Measurements from ENCODE around the gene P3H2.
"Not testable (repeated sequence)": the region's sequence is repeated elsewhere in the genome, so short reads cannot be mapped to it uniquely, and the experiment has no call there.

The P3H2 gene

DNA sequence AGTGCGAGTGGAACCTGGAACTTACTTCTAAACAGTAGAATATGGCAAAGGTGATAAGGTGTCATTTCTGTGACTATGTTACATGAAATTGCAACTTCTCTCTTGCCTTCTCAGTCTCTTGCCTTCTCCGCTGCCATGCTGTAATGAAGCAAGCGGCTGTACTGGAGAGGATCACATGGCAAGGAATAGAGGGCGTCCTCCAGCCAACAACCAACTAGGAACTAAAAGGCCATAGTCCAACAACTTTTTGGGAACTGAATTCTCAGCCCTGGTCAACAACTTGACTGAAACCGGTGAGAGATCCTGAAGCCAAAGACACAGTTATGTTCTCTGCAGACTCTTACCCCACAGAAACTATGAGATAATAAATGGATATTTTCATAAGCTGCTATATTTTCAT is 143.5 kb downstream of the P3H2 start:
- no peak for DNase-seq

- DNase-seq = no peak
Observed at GRCh38 chr3:189975391-189975990, 145.2 kb downstream of the P3H2 start.

GRCh38 chr3:189974359-189974758 is 146.3 kb downstream of the P3H2 start:
- no peak for DNase-seq

- DNase-seq = no peak
Observed at GRCh38 chr3:189967254-189967865, 153.3 kb downstream of the P3H2 start.

DNA sequence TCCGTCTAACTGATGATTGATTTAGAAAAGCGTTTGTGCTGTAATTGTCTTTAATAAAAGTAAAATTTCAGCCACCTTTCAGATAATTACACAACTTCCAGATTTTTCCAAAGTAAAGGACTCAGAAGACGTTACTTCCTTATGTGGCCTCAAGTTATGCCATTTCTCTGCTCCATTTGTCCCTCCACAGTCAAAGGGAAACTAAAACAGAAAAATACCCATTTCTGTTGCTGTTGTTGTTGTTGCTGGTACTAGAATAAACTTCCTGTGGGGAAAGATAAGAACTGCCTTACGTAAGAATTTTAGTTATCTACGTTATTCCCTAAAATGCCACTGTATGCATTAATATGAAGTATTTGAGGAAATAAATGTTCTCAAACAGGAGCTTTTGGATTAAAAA is 153.9 kb downstream of the P3H2 start:
- no peak for DNase-seq

- DNase-seq = no peak
Observed at GRCh38 chr3:189964623-189965332, 155.9 kb downstream of the P3H2 start.

- DNase-seq = no peak
Observed at GRCh38 chr3:189962466-189962865, 158.2 kb downstream of the P3H2 start.

GRCh38 chr3:189961522-189962161 is 159.1 kb downstream of the P3H2 start:
- DNase-seq = no peak

- DNase-seq = not testable (repeated sequence)
Observed at GRCh38 chr3:189961086-189961485, 159.6 kb downstream of the P3H2 start.

DNA sequence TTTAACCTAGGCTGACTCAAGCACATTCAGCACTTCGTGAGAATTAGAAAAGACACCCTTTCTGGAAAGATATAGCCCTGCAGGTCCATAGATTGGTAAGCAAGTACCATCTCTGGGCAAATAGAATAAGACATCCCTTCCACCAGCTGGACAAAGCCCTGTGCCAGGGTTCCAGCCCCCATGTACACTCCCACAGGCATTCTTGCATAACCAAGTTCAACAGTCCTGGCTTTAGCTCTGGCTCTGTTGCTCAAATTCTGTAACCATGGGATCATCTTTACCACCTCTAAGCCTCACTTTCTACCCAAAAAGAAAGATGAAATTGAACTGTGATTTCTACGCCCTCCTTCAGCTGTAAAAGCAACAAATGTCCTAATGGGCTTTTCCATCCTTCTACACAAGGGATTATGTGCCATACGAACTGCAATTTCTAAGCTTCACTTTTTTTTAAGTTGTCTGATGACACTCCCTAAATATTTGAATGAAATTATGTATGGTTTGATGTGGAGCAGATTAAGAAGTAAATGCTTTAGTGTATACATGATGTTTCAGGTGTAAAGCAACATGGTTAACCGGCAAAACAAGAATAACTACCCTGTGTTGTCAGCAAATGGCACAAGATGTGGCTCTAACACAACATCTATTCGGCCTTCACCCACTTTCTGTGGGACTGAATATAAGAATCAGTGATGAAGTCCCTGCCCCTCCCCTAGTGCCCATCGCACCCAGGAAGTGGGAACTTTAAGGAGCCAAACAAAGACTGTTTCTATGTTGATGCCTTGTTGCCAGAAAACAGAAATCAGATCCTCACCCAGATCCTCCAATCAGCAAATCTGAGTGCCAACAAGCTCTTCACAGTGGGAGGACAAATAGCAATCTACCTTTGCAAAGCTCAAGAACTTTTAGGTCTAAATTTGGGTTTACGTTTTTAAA is 165.7 kb downstream of the P3H2 start:
- no peak for DNase-seq

- no peak for DNase-seq
Observed at GRCh38 chr3:189953551-189953950, 167.1 kb downstream of the P3H2 start.

DNA sequence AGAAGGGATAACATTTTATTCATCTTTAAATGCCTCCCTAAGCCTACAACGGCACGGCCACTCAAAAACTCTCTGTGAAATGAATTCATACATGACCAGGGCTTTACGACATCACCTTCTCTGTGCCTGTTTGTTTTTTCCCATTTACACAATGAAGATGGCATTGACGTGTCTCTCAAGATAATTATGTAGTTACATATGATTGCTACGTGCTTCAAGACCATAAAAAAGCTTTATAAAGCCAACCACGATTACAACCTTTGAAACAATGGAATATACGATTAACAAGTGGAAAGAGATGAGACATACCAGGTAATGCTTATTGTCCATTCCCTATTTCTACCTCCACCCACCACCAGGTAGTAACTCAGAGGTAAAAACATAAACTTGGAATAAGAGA is 168.4 kb downstream of the P3H2 start:
- DNase-seq = no peak

GRCh38 chr3:189950258-189950657 is 170.4 kb downstream of the P3H2 start:
- no peak for DNase-seq

DNA sequence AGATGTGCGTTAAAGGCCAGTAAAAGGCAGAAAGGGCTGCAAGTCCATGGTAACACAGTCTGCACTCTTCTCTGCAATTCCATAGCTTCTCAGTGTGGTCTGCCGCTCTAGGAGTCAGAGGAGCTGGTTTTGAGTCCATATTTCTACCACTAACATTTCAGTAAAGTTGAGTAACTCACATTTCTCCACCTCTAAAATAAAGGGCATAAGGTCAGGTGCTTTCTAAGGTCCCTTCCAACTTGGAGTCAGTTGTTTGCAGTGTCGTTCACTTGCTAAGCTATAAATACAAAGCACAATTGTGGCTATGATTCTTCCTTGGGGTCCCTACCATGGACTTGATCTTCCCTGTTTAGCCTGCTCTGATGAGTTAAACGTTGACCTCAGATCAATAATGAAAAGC is 171.1 kb downstream of the P3H2 start:
- DNase-seq = no peak

- no peak for DNase-seq
Observed at GRCh38 chr3:189948724-189949045, 172.0 kb downstream of the P3H2 start.

GRCh38 chr3:189947948-189948723 is 172.6 kb downstream of the P3H2 start:
- no peak for DNase-seq

GRCh38 chr3:189947068-189947467 is 173.6 kb downstream of the P3H2 start:
- DNase-seq = no peak

- DNase-seq = no peak
Observed at GRCh38 chr3:189945935-189946709, 174.6 kb downstream of the P3H2 start.

DNA sequence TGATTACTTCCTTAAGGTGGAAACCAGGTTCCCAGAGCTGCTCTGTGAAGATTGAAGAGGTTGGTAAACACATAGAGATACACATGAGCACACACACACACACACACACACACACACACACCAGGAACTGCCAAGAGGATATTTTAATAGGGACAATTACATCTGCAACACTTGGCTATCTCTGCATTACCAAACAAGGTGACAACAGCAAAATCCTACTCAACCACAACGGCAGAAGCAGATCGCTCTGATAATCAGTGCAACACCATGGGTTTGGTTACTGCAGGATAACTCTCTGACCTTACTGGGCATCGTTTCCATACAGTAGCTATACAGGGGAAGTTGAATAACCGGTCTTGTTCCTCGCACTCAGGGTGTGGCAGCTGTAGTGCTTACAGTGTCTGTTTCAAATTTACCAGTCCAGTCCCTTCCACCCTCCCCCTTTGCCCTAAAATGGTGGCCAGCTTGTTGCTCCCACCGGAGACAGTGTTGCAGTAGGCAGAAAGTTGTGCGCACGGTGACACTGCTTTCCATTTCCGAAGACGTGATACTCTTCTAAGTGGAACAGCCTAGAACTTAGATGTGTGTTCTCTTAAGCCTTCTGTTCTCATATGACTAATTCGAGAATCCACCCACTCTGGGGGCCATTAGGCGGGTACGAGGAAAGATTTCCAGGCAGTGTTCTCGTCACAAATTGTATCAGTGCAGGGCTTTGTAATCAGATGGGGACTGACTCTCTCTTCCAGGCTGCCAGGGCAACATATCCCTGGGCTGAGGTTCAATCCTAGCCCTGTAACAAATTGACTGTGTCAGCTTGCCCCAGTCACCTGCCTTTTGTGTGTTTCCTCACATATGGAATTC is 176.2 kb downstream of the P3H2 start:
- no peak for DNase-seq

- no peak for DNase-seq
Observed at GRCh38 chr3:189942948-189943347, 177.7 kb downstream of the P3H2 start.

Data from cerebellar nuclear complex (tissue), 1 donor.